HepG2 (cell line): ENCODE measurements around the gene TRPC3. TPM values are rescaled to one million over a fixed set of nuclear protein-coding genes. Genes with fewer than 3 reads are reported as not detected.
A peak's percentile ranks its signal among the peaks of the same experiment; 100 is the strongest.

Source experiments
- ATAC-seq: fragments of 200-7000 bp; cut with Tn5 transposase; 3 replicates; pipeline ENCODE4 v1.9.1; 2020; ENCODE audit warnings: mild to moderate bottlenecking, moderate library complexity
- BruUV-seq: library from RNA; stranded (reverse); fragments of 400-500 nt; replicated peaks from 2 replicates; lab custom pipeline; 2021; lab: Mats Ljungman, UMichigan
- CTCF ChIA-PET: fragments of 300-600 bp; formaldehyde crosslinking; extraction: SDS; loops from one replicate; lab custom pipeline; 2021; ENCODE audit warnings: low total read pairs, inconsistent platforms, low intra/inter-chr PET ratio; lab: Yijun Ruan, JAX
- POLR2A ChIA-PET: fragments of 350-600 bp; sonication (Branson Sonifier 250); formaldehyde crosslinking; loops from one replicate; lab custom pipeline; 2020; ENCODE audit warnings: antibody characterized with exemption, inconsistent platforms; lab: Yijun Ruan, JAX
- DNase-seq: peaks from one replicate; pipeline ENCODE4 v3.0.0-alpha.2; 2015; ENCODE audit warnings: low spot score
- FAIRE-seq: peaks from 3 replicates; lab custom pipeline; 2011; peaks lifted over from hg19 to GRCh38; lab: Jason Lieb, UNC
- H2AFZ ChIP-seq: one replicate; pipeline ENCODE4 v1.6.1; 2011; ENCODE audit warnings: low read length, inconsistent platforms
- H3K27ac ChIP-seq: fragments of 300-600 bp; 3 replicates; pipeline ENCODE4 v1.8.0; 2011; ENCODE audit warnings: mixed run types, mild to moderate bottlenecking, mixed read lengths, low read length, inconsistent platforms; ENCODE audit not compliant: insufficient read depth; ENCODE audit errors: extremely low read length
- H3K27me3 ChIP-seq, 2 experiments: fragments of 200-600 bp in 1 of 2; 2 replicates in 1 of 2; 3 replicates in 1 of 2; pipeline versions ENCODE4 v1.6.0 to v1.8.0; 2011; ENCODE audit warnings: low read length in 2 of 2, mild to moderate bottlenecking in 2 of 2, moderate library complexity in 2 of 2, inconsistent platforms in 1 of 2; ENCODE audit not compliant: insufficient read depth in 2 of 2, control insufficient read depth in 1 of 2
- H3K36me3 ChIP-seq, 2 experiments: fragments of 200-600 bp in 1 of 2; replicated peaks in 1 of 2; 2 replicates in 1 of 2; 3 replicates in 1 of 2; pipeline versions ENCODE4 v1.5.1 to v1.8.0; 2011; ENCODE audit warnings: low read length in 2 of 2, inconsistent platforms in 1 of 2; ENCODE audit not compliant: insufficient read depth in 2 of 2, control insufficient read depth in 1 of 2
- H3K4me1 ChIP-seq: 2 replicates; pipeline ENCODE4 v1.5.1; 2012; ENCODE audit warnings: low read length, inconsistent platforms; ENCODE audit not compliant: insufficient read depth
- H3K4me2 ChIP-seq: 2 replicates; pipeline ENCODE4 v1.6.0; 2011; ENCODE audit warnings: low read depth, low read length, inconsistent platforms
- H3K4me3 ChIP-seq, 3 experiments: fragments of 200-600 bp in 1 of 3; sonication (generic), shearing (Covaris generic) in 1 of 3; replicated peaks in 1 of 3; 2 replicates each; pipeline ENCODE4 v1.5.1; 2011 to 2016; ENCODE audit warnings: low read length in 3 of 3, inconsistent platforms in 2 of 3, low read depth in 2 of 3, mild to moderate bottlenecking in 2 of 3, control low read depth in 1 of 3, mixed read lengths in 1 of 3; ENCODE audit not compliant: insufficient read depth in 1 of 3
- H3K79me2 ChIP-seq: one replicate; pipeline ENCODE4 v1.6.1; 2011; ENCODE audit warnings: low read length, inconsistent platforms; ENCODE audit not compliant: insufficient read depth
- H3K9ac ChIP-seq: 2 replicates; pipeline ENCODE4 v1.6.0; 2011; ENCODE audit warnings: mild to moderate bottlenecking, low read depth, low read length, inconsistent platforms; ENCODE audit not compliant: insufficient read depth
- H3K9me3 ChIP-seq: 2 replicates; pipeline ENCODE4 v1.5.1; 2012; ENCODE audit warnings: mild to moderate bottlenecking, low read length
- H4K20me1 ChIP-seq: 2 replicates; pipeline ENCODE4 v1.6.0; 2011; ENCODE audit warnings: inconsistent platforms, mild to moderate bottlenecking, low read length, moderate library complexity; ENCODE audit not compliant: insufficient read depth
- CENPT ChIP-seq: sonication (generic); formaldehyde crosslinking; IDR thresholded peaks from 2 replicates; pipeline ENCODE4 v1.8.0; 2022; ENCODE audit warnings: low read depth, mild to moderate bottlenecking, moderate library complexity, missing genetic modification reagents
- CTCF ChIP-seq: sonication (generic); formaldehyde crosslinking; IDR thresholded peaks from 2 replicates; pipeline ENCODE4 v1.5.0; 2020; ENCODE audit warnings: mild to moderate bottlenecking, missing genetic modification reagents, moderate library complexity
- ELF1 ChIP-seq: sonication (generic); formaldehyde crosslinking; IDR thresholded peaks from 2 replicates; pipeline ENCODE4 v1.4.0; 2020; ENCODE audit warnings: missing genetic modification reagents
- HNF4G ChIP-seq, 2 experiments: sonication (generic) in 1 of 2; formaldehyde crosslinking in 1 of 2; IDR thresholded peaks; 2 replicates each; pipeline versions ENCODE4 v1.4.0 to v1.6.1; 2011 to 2020; ENCODE audit warnings: borderline replicate concordance in 2 of 2, low read depth in 2 of 2, mild to moderate bottlenecking in 2 of 2, low read length in 1 of 2, missing genetic modification reagents in 1 of 2, moderate library complexity in 1 of 2
- ISX ChIP-seq: sonication (generic); formaldehyde crosslinking; conservative IDR thresholded peaks from 2 replicates; pipeline ENCODE4 v1.5.0; 2020; ENCODE audit warnings: missing genetic modification reagents
- MAFF ChIP-seq: IDR thresholded peaks from 2 replicates; pipeline ENCODE4 v1.6.1; 2011; ENCODE audit warnings: low read depth, low read length, improper control_type of control experiment
- REL ChIP-seq: sonication (generic); formaldehyde crosslinking; conservative IDR thresholded peaks from 2 replicates; pipeline ENCODE4 v1.8.0; 2022; ENCODE audit warnings: mild to moderate bottlenecking, missing genetic modification reagents, moderate library complexity
- SIN3A ChIP-seq: IDR thresholded peaks from 2 replicates; pipeline ENCODE4 v1.6.1; 2011; ENCODE audit warnings: low read depth, mild to moderate bottlenecking, control low read depth, low read length, borderline replicate concordance
- SSRP1 ChIP-seq: IDR thresholded peaks from 2 replicates; pipeline ENCODE4 v1.6.1; 2016; ENCODE audit warnings: control low read depth
- TBP ChIP-seq: sonication (generic); formaldehyde crosslinking; IDR thresholded peaks from 2 replicates; pipeline ENCODE4 v1.5.0; 2020; ENCODE audit warnings: missing genetic modification reagents
- ZNF143 ChIP-seq: sonication (generic); formaldehyde crosslinking; IDR thresholded peaks from 2 replicates; pipeline ENCODE4 v1.4.0; 2020; ENCODE audit warnings: missing genetic modification reagents
- ZNF17 ChIP-seq: sonication (generic); formaldehyde crosslinking; IDR thresholded peaks from 2 replicates; pipeline ENCODE4 v1.5.0; 2020; ENCODE audit warnings: mild to moderate bottlenecking, missing genetic modification reagents
- ZNF33B ChIP-seq: sonication (generic); formaldehyde crosslinking; IDR thresholded peaks from 2 replicates; pipeline ENCODE4 v1.5.1; 2020; ENCODE audit warnings: mild to moderate bottlenecking, missing genetic modification reagents
- ZNF501 ChIP-seq: sonication (generic); formaldehyde crosslinking; IDR thresholded peaks from 2 replicates; pipeline ENCODE4 v1.5.1; 2020; ENCODE audit warnings: mild to moderate bottlenecking, moderate library complexity, missing genetic modification reagents
- ZNF512B ChIP-seq: sonication (generic); formaldehyde crosslinking; IDR thresholded peaks from 2 replicates; pipeline ENCODE4 v1.5.1; 2020; ENCODE audit warnings: missing genetic modification reagents, mild to moderate bottlenecking, borderline replicate concordance
- ZNF724P ChIP-seq: sonication (generic); formaldehyde crosslinking; IDR thresholded peaks from 2 replicates; pipeline ENCODE4 v1.8.0; 2022; ENCODE audit warnings: missing genetic modification reagents, borderline replicate concordance
- ZNF772 ChIP-seq: sonication (generic); formaldehyde crosslinking; IDR thresholded peaks from 2 replicates; pipeline ENCODE4 v1.5.0; 2020; ENCODE audit warnings: mild to moderate bottlenecking, missing genetic modification reagents
- ZNF850 ChIP-seq: sonication (generic); formaldehyde crosslinking; conservative IDR thresholded peaks from 2 replicates; pipeline ENCODE4 v1.9.0; 2021; ENCODE audit warnings: mild to moderate bottlenecking, missing genetic modification reagents
- WGBS: methylation state at CpG from one replicate; pipeline ENCODE4 v1.1.6; 2017; ENCODE audit warnings: low lambda C conversion rate; 5-methylcytosine and 5-hydroxymethylcytosine counted together
- in situ Hi-C: cut with HindIII; loops from 2 replicates; pipeline ENCODE4 v1.10.0; 2017; ENCODE audit warnings: low pct_unique_long_range_greater_than_20kb; ENCODE audit not compliant: extremely low pct_ligation_motif_present
- intact Hi-C: fragments of 100-400 bp; cut with micrococcal nuclease; formaldehyde crosslinking; loops from one replicate; pipeline ENCODE4 v1.10.0; 2022; ENCODE audit not compliant: unreplicated experiment
- polyA plus RNA-seq, 8 experiments: library from polyadenylated mRNA; depleted of rRNA in 3 of 8; stranded (reverse) in 7 of 8; unstranded in 1 of 8; fragments of >200 nt; fragmentation: Illumina TruSeq in 4 of 8; extraction: Trizol in 4 of 8; gene quantifications; 2 replicates each; pipeline versions ENCODE4 v1.2.1 to v1.2.3, GENCODE V29; 2011 to 2016; ENCODE audit warnings: low read depth in 4 of 8, missing spikeins in 1 of 8, mixed read lengths in 1 of 8; ENCODE audit not compliant: insufficient read depth in 1 of 8
- total RNA-seq, 5 experiments: library from RNA; depleted of rRNA; stranded (reverse); fragments of >200 nt; fragmentation: Illumina TruSeq; extraction: Trizol; gene quantifications; 2 replicates each; pipeline ENCODE4 v1.2.3, GENCODE V29; 2016; ENCODE audit warnings: low read depth in 1 of 5
- TF ChIP-seq, protein P1 (sequence below): sonication (generic); formaldehyde crosslinking; IDR thresholded peaks from 2 replicates; pipeline ENCODE4 v1.4.0; 2020; ENCODE audit warnings: missing genetic modification reagents

The TRPC3 gene
- total and polyA plus RNA-seq, 2 of the 13 experiments (the other 11 are each of a cell fraction or from before 2014, with no cell fraction given): not detected

DNA sequence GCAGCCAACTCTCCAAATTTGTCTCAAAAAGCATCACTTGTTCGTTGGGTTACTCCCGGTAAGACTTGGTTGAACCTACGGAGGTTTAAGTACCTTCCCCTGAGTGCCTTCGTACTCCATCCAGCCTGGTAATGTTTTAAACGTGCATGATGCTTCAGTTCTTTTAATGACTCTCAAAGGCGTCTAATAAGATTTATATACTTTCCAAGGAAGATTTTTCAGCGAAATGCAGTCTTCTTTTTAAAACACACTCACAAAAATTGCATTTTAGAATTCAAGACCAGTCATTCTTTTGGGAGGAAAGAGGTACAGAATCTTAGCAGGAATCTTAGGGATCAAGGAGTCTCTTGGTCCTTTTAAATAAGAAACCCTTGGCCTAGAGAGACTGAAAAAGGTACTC, 430 bp upstream of the TRPC3 start (continued):
- TF ChIP-seq, protein P1, sequence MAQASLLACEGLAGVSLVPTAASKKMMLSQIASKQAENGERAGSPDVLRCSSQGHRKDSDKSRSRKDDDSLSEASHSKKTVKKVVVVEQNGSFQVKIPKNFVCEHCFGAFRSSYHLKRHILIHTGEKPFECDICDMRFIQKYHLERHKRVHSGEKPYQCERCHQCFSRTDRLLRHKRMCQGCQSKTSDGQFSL (CRISPR knock-in tag): no peak
- TF ChIP-seq ZNF33B (CRISPR knock-in tag) (no peak), TBP (CRISPR knock-in tag) (no peak), MAFF (no peak), REL (CRISPR knock-in tag) (no peak), SSRP1 (CRISPR knock-in tag) (no peak), ZNF501 (CRISPR knock-in tag) (no peak)

DNA sequence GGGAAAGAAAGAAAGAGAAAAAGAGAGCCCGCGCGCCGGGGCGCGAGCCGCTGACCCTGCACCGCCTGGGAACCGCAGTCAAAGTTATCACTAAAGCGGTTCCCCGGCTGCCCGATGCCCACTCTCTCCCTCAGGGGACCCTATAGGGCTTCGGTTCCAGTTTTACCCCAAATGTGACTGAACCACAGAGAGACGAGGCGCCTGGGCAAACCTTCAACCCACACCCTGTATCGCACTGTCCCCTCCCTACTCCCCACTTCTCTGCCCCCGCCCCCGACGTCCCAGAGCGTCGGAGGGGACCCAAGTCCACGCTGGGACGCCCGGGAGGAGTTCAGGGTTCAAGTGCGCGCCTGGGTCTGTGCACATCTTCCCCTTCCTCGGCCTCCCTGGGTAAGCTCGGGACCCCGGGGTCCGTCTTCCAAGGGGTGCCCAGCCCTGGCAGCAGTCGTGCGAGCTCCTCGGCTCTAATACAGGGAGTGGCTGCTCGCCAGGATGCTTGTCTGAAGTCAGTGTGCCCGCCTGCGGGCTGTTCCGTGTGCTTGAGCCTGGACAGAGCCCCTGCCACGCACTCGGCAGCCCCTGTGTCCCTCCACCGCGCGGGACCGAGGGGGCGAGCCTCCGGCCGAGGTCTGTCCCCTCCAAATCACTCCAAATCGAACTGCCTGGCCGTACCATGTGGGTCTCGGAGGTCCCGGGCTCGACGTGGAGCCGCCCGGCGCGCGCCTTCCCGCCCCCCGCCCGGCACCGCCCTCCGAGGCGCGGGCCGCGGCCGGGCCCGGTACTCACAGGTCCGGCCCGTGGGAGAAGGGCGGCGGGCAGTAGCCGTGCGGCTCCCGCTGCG, 960 bp downstream of the TRPC3 start:
- no TSS peak for BruUV-seq
- no peak overlapping the region for H2AFZ ChIP-seq
- in situ Hi-C loops: no loop called here
- TF ChIP-seq CTCF (CRISPR knock-in tag): no peak
- TF ChIP-seq ELF1: no peak
- no peak for TF ChIP-seq ISX (CRISPR knock-in tag)
- TF ChIP-seq CENPT (CRISPR knock-in tag): no peak
- TF ChIP-seq ZNF17 (CRISPR knock-in tag): no peak
- TF ChIP-seq SIN3A: no peak
- TF ChIP-seq HNF4G (IDR thresholded peaks at IDR 0.05; ENCODE audit: borderline replicate concordance, low read depth, low read length): no peak
- TF ChIP-seq HNF4G (CRISPR knock-in tag; IDR thresholded peaks at IDR 0.05; ENCODE audit: borderline replicate concordance, low read depth): no peak
- no peak for TF ChIP-seq ZNF850 (CRISPR knock-in tag)
- TF ChIP-seq ZNF724P (CRISPR knock-in tag): no peak
- TF ChIP-seq ZNF772 (CRISPR knock-in tag): no peak
- TF ChIP-seq ZNF143 (CRISPR knock-in tag): no peak
- no peak for TF ChIP-seq ZNF512B (CRISPR knock-in tag)

More for the DNA sequence above, 960 bp downstream of the TRPC3 start:
- ATAC-seq (peak; percentile 67), DNase-seq (no peak), FAIRE-seq (no peak)
- Histone ChIP-seq H3K36me3 (no peaks in the 10 kb centered on the region), H3K9ac (no peak overlapping the region), H3K27ac (no peak overlapping the region), H3K4me2 (peak overlapping the region; percentile 74), H3K4me3 (peak overlapping the region; percentile 39 to 60 (median 40)), H3K9me3 (no peaks in the 10 kb centered on the region), H4K20me1 (no peaks in the 10 kb centered on the region), H3K4me1 (peaks cover 14% of the 10 kb centered on the region), H3K27me3 (peaks cover 7 to 48% of the 10 kb centered on the region in 2 experiments), H3K79me2 (no peaks in the 10 kb centered on the region)
- intact Hi-C loops: loop anchor here (1.0 to 2.0 kb wide), 2 partner anchors 52 to 626 kb away; no protein-coding TSS in a partner anchor
- 4% methylated on average over 18 of the region's 76 CpGs for WGBS
- POLR2A ChIA-PET: no interaction called here
- CTCF ChIA-PET: no interaction called here
